ENCODE results near the gene CTNNBL1.

DNA sequence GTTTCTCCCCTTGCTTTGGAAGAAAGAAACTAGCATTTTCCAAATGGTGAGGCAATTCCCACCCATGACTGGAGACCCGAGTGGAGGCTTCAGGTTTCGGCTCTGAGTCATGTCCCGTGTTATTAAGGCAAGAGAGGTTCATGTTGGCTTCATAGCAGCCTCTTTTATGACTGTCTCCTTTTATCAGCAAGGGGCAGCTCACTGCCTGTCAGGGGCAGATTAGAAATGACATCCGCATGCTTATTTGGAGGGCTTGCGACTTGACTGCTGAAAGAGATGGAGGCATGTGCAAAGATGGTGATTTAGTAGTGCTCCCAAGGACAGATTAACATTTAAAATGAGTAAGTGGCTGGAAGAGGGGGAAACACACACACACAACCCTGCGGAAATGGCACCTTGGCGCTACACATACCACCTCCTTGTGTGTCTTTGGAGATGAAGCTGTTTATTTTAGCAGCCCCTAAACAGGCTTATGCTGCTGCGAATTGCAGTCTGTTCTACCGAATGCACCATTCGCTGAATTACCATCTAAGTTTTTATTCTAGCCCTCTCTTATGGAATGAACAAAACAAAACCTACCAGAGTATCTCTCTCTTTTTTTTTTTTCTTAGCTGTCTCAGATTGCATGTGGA is 157.0 kb downstream of the CTNNBL1 start:
- no peak for TF ChIP-seq EZH2 (IDR thresholded peaks at IDR 0.05; ENCODE audit: low read length, missing control alignments)
- TF ChIP-seq, protein P1, sequence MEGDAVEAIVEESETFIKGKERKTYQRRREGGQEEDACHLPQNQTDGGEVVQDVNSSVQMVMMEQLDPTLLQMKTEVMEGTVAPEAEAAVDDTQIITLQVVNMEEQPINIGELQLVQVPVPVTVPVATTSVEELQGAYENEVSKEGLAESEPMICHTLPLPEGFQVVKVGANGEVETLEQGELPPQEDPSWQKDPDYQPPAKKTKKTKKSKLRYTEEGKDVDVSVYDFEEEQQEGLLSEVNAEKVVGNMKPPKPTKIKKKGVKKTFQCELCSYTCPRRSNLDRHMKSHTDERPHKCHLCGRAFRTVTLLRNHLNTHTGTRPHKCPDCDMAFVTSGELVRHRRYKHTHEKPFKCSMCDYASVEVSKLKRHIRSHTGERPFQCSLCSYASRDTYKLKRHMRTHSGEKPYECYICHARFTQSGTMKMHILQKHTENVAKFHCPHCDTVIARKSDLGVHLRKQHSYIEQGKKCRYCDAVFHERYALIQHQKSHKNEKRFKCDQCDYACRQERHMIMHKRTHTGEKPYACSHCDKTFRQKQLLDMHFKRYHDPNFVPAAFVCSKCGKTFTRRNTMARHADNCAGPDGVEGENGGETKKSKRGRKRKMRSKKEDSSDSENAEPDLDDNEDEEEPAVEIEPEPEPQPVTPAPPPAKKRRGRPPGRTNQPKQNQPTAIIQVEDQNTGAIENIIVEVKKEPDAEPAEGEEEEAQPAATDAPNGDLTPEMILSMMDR (conservative IDR thresholded peaks at IDR 0.05 in 1 of 2, IDR thresholded peaks at IDR 0.05 in 1 of 2; ENCODE audit: low read depth in 1 of 2, low read length in 2 of 2), result no peak
